ENCODE results near the gene USP15. TPM values are rescaled to one million over a fixed set of nuclear protein-coding genes. Genes with fewer than 3 reads are reported as not detected.

USP15 gene
- total and polyA plus RNA-seq, 2 donors (not counting 1 experiment from before 2014, with no cell fraction given), result 116 to 182 TPM

GRCh38 chr12:62252576-62252975, 7.6 kb upstream of the USP15 start:
- WGBS (ENCODE audit: insufficient coverage), result no CpG with 5 or more reads among the region's 4 CpGs
- DNase-seq, result no peak
- TF ChIP-seq EZH2 (IDR thresholded peaks at IDR 0.05; ENCODE audit: borderline replicate concordance, insufficient read depth, low read depth, low read length, poor library complexity, severe bottlenecking) (no peak), CTCF (IDR thresholded peaks at IDR 0.05) (no peak)
- no peak overlapping the region for H3K9ac ChIP-seq (ENCODE audit: low read length)
- H3K9me3 ChIP-seq (ENCODE audit: control extremely low read depth in 1 of 3, control insufficient read depth in 2 of 3, insufficient read depth in 1 of 3, low read length in 2 of 3), result no peaks in the 10 kb centered on the region
- peaks cover 5 to 6% of the 10 kb centered on the region in 2 donors for H3K4me1 ChIP-seq (ENCODE audit: control insufficient read depth in 2 of 2, insufficient read depth in 2 of 2, low read length in 2 of 2)
- no peak overlapping the region for H3K4me2 ChIP-seq (replicated peaks; ENCODE audit: low read depth, low read length, poor library complexity, severe bottlenecking)
- intact Hi-C loops (cut with micrococcal nuclease), result no loop called here
- no peak overlapping the region for H3K4me3 ChIP-seq (ENCODE audit: control extremely low read depth in 1 of 5, extremely low read depth in 1 of 5, insufficient read depth in 1 of 5, low read depth in 2 of 5, low read length in 4 of 5)
- no peak overlapping the region for H2AFZ ChIP-seq (ENCODE audit: insufficient read depth, low read depth, low read length, poor library complexity, severe bottlenecking)
- H3K27ac Mint-ChIP-seq, result no peak overlapping the region
- H3K27me3 ChIP-seq (replicated peaks in 1 of 4; ENCODE audit: control extremely low read depth in 1 of 4, control insufficient read depth in 3 of 4, insufficient read depth in 4 of 4, low read length in 3 of 4), result no peaks in the 10 kb centered on the region
- no peak overlapping the region for H3K4me3 Mint-ChIP-seq
- no peaks in the 10 kb centered on the region for H3K36me3 ChIP-seq (replicated peaks in 1 of 2; ENCODE audit: control extremely low read depth in 1 of 2, control insufficient read depth in 1 of 2, extremely low read depth in 1 of 2, insufficient read depth in 2 of 2, low read length in 1 of 2)
- H3K79me2 ChIP-seq (ENCODE audit: control insufficient read depth, insufficient read depth, low read length), result no peaks in the 10 kb centered on the region
- no peaks in the 10 kb centered on the region for H3K9me3 Mint-ChIP-seq (ENCODE audit: insufficient read depth)
- peaks cover 5% of the 10 kb centered on the region for H3K4me1 Mint-ChIP-seq
- no peaks in the 10 kb centered on the region for H3K27me3 Mint-ChIP-seq
- no peak overlapping the region for H3K27ac ChIP-seq (ENCODE audit: low read length in 2 of 2)
- ATAC-seq (ENCODE audit: low read depth), result no peak
- ChIA-PET POLR2A (no interaction called here), CTCF (no interaction called here)
- H4K20me1 ChIP-seq (ENCODE audit: control insufficient read depth, insufficient read depth, low read length, poor library complexity, severe bottlenecking), result no peaks in the 10 kb centered on the region

GRCh38 chr12:62254967-62255366, 5.2 kb upstream of the USP15 start:
- H3K4me2 ChIP-seq (replicated peaks; ENCODE audit: low read depth, low read length, poor library complexity, severe bottlenecking), result no peak overlapping the region
- no peak overlapping the region for H3K27ac ChIP-seq (ENCODE audit: low read length in 2 of 2)
- Mint-ChIP-seq H3K27ac (no peak overlapping the region), H3K4me1 (peaks cover 18% of the 10 kb centered on the region), H3K27me3 (no peaks in the 10 kb centered on the region), H3K4me3 (no peak overlapping the region), H3K9me3 (ENCODE audit: insufficient read depth) (no peaks in the 10 kb centered on the region)
- DNase-seq, result no peak
- H3K9ac ChIP-seq (ENCODE audit: low read length), result no peak overlapping the region
- no peaks in the 10 kb centered on the region for H3K9me3 ChIP-seq (ENCODE audit: control extremely low read depth in 1 of 3, control insufficient read depth in 2 of 3, insufficient read depth in 1 of 3, low read length in 2 of 3)
- no peak for ATAC-seq (ENCODE audit: low read depth)
- no peak overlapping the region for H3K4me3 ChIP-seq (ENCODE audit: control extremely low read depth in 1 of 5, extremely low read depth in 1 of 5, insufficient read depth in 1 of 5, low read depth in 2 of 5, low read length in 4 of 5)
- H3K27me3 ChIP-seq (replicated peaks in 1 of 4; ENCODE audit: control extremely low read depth in 1 of 4, control insufficient read depth in 3 of 4, insufficient read depth in 4 of 4, low read length in 3 of 4), result no peaks in the 10 kb centered on the region
- TF ChIP-seq EZH2 (IDR thresholded peaks at IDR 0.05; ENCODE audit: borderline replicate concordance, insufficient read depth, low read depth, low read length, poor library complexity, severe bottlenecking) (no peak), CTCF (IDR thresholded peaks at IDR 0.05) (no peak)
- POLR2A ChIA-PET, result no interaction called here
- CTCF ChIA-PET, result no interaction called here
- whole genome bisulfite sequencing (ENCODE audit: insufficient coverage), result no CpG with 5 or more reads among the region's 3 CpGs
- no peak overlapping the region for H2AFZ ChIP-seq (ENCODE audit: insufficient read depth, low read depth, low read length, poor library complexity, severe bottlenecking)
- H3K4me1 ChIP-seq (ENCODE audit: control insufficient read depth in 2 of 2, insufficient read depth in 2 of 2, low read length in 2 of 2), result peaks cover 12% of the 10 kb centered on the region in 2 donors
- H3K36me3 ChIP-seq (replicated peaks in 1 of 2; ENCODE audit: control extremely low read depth in 1 of 2, control insufficient read depth in 1 of 2, extremely low read depth in 1 of 2, insufficient read depth in 2 of 2, low read length in 1 of 2), result no peaks in the 10 kb centered on the region
- intact Hi-C loops (cut with micrococcal nuclease), result no loop called here
- no peaks in the 10 kb centered on the region for H3K79me2 ChIP-seq (ENCODE audit: control insufficient read depth, insufficient read depth, low read length)
- no peaks in the 10 kb centered on the region for H4K20me1 ChIP-seq (ENCODE audit: control insufficient read depth, insufficient read depth, low read length, poor library complexity, severe bottlenecking)
